Measurements from ENCODE around the gene TTPAL.

The TTPAL gene

DNA sequence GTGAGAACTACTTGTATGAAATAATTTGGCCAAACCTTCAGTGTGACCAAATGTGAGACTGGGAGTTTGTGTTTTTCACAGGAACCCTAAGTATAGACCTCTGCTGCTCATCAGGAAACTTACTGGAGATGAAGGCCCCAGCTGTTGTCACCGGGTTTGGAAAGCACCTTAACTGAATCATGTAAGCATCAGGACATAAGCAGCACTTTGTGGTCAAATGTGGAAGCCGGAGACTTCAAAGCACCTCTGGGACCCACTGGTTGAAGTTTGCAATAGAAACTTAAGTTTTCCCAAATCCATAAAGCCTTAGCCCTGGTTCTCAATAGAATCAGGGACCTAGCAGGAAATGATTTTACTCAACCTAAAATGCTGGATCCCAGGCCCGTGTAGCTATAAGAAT lies 14.3 kb downstream of the TTPAL start:
- Histone ChIP-seq H3K4me1 (ENCODE audit: control insufficient read depth in 1 of 2, insufficient read depth in 1 of 2, low read depth in 1 of 2, low read length in 1 of 2) (peaks cover 12% of the 10 kb centered on the region in 2 experiments), H3K27ac (peak overlapping the region; percentile 16), H3K27me3 (no peaks in the 10 kb centered on the region), H3K9me3 (no peaks in the 10 kb centered on the region), H3K36me3 (peaks cover 98% of the 10 kb centered on the region), H3K4me3 (ENCODE audit: low read depth in 1 of 2, low read length in 1 of 2) (no peak overlapping the region)
- no peak for TF ChIP-seq CTCF (IDR thresholded peaks at IDR 0.05)

GRCh38 chr20:44491635-44492395 lies 16.1 kb downstream of the TTPAL start:
- Histone ChIP-seq H3K27ac (peak overlapping the region; percentile 54), H3K36me3 (peaks cover 88% of the 10 kb centered on the region), H3K4me1 (ENCODE audit: control insufficient read depth in 1 of 2, insufficient read depth in 1 of 2, low read depth in 1 of 2, low read length in 1 of 2) (peaks cover 29 to 31% of the 10 kb centered on the region in 2 experiments), H3K9me3 (no peaks in the 10 kb centered on the region), H3K27me3 (no peaks in the 10 kb centered on the region), H3K4me3 (ENCODE audit: low read depth in 1 of 2, low read length in 1 of 2) (no peak overlapping the region)
- no peak for TF ChIP-seq CTCF (IDR thresholded peaks at IDR 0.05)

GRCh38 chr20:44494266-44494665 lies 18.6 kb downstream of the TTPAL start:
- Histone ChIP-seq H3K9me3 (no peaks in the 10 kb centered on the region), H3K27me3 (no peaks in the 10 kb centered on the region), H3K36me3 (peaks cover 88% of the 10 kb centered on the region), H3K4me3 (ENCODE audit: low read depth in 1 of 2, low read length in 1 of 2) (no peak overlapping the region), H3K4me1 (ENCODE audit: control insufficient read depth in 1 of 2, insufficient read depth in 1 of 2, low read depth in 1 of 2, low read length in 1 of 2) (peaks cover 34 to 41% of the 10 kb centered on the region in 2 experiments), H3K27ac (peak overlapping the region; percentile 96)
- TF ChIP-seq CTCF (IDR thresholded peaks at IDR 0.05): no peak

DNA sequence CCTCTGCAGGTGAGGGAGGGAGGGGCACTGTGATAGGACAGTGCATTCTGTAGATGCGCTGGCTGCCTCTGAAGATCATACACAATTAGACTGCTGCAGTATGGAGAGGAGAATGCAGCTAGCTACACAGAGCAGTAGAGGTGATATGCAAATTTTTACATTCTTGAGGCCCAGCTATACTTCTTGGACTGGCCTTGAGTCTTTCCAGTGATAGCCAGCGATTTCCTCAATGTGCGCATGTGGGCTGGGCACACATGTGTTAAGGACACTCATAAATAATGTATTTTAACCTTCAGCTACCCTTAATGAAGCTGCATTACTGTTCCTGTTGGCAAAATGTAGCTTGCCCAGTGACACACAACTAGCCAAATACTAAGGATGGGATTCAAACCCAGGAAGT lies 19.0 kb downstream of the TTPAL start:
- TF ChIP-seq CTCF (IDR thresholded peaks at IDR 0.05): no peak
- Histone ChIP-seq H3K36me3 (peaks cover 88% of the 10 kb centered on the region), H3K9me3 (no peaks in the 10 kb centered on the region), H3K4me1 (ENCODE audit: control insufficient read depth in 1 of 2, insufficient read depth in 1 of 2, low read depth in 1 of 2, low read length in 1 of 2) (peaks cover 34 to 41% of the 10 kb centered on the region in 2 experiments), H3K27ac (peak overlapping the region; percentile 96), H3K27me3 (no peaks in the 10 kb centered on the region), H3K4me3 (ENCODE audit: low read depth in 1 of 2, low read length in 1 of 2) (peak overlapping the region; percentile 31 to 48)

GRCh38 chr20:44495257-44495656 lies 19.6 kb downstream of the TTPAL start:
- Histone ChIP-seq H3K27me3 (no peaks in the 10 kb centered on the region), H3K36me3 (peaks cover 88% of the 10 kb centered on the region), H3K27ac (peak overlapping the region; percentile 96), H3K4me1 (ENCODE audit: control insufficient read depth in 1 of 2, insufficient read depth in 1 of 2, low read depth in 1 of 2, low read length in 1 of 2) (peaks cover 34 to 41% of the 10 kb centered on the region in 2 experiments), H3K4me3 (ENCODE audit: low read depth in 1 of 2, low read length in 1 of 2) (peak overlapping the region; percentile 31 to 48), H3K9me3 (no peaks in the 10 kb centered on the region)
- no peak for TF ChIP-seq CTCF (IDR thresholded peaks at IDR 0.05)

All from neutrophil (primary cell).